Large intestine (tissue), 3 donors: ENCODE results near the gene TEX26. TPM values are rescaled to one million over a fixed set of nuclear protein-coding genes. Genes with fewer than 3 reads are reported as not detected.

Source experiments
- DNase-seq, 2 donors: peaks; one replicate each; pipeline versions ENCODE4 v3.0.0 to v3.0.0-alpha.2; 2013
- H3K27ac ChIP-seq: one replicate; pipeline ENCODE4 v1.5.1; 2013; ENCODE audit warnings: low read length
- H3K27me3 ChIP-seq: 2 replicates; pipeline ENCODE4 v1.6.1; 2013; ENCODE audit warnings: low read length; ENCODE audit not compliant: control insufficient read depth, insufficient read depth
- H3K36me3 ChIP-seq: 2 replicates; pipeline ENCODE4 v1.6.1; 2013; ENCODE audit warnings: low read length; ENCODE audit not compliant: control insufficient read depth, insufficient read depth
- H3K4me1 ChIP-seq: one replicate; pipeline ENCODE4 v1.6.1; 2013; ENCODE audit warnings: low read length; ENCODE audit not compliant: control insufficient read depth, insufficient read depth
- H3K4me3 ChIP-seq: one replicate; pipeline ENCODE4 v1.5.1; 2013; ENCODE audit warnings: low read length
- H3K9me3 ChIP-seq: one replicate; pipeline ENCODE4 v1.6.1; 2013; ENCODE audit warnings: mild to moderate bottlenecking, low read depth, low read length, moderate library complexity; ENCODE audit not compliant: control insufficient read depth
- WGBS: methylation state at CpG from one replicate; pipeline ENCODE4 v1.1.5; 2013; ENCODE audit warnings: low lambda C conversion rate; ENCODE audit not compliant: insufficient coverage; 5-methylcytosine and 5-hydroxymethylcytosine counted together
- polyA plus RNA-seq: library from polyadenylated mRNA; unstranded; fragments of 120-200 nt; gene quantifications from one replicate; pipeline ENCODE4 v1.2.1, GENCODE V29; 2013

TEX26 gene
- polyA plus RNA-seq, 1 donor, result 0.12 TPM

DNA sequence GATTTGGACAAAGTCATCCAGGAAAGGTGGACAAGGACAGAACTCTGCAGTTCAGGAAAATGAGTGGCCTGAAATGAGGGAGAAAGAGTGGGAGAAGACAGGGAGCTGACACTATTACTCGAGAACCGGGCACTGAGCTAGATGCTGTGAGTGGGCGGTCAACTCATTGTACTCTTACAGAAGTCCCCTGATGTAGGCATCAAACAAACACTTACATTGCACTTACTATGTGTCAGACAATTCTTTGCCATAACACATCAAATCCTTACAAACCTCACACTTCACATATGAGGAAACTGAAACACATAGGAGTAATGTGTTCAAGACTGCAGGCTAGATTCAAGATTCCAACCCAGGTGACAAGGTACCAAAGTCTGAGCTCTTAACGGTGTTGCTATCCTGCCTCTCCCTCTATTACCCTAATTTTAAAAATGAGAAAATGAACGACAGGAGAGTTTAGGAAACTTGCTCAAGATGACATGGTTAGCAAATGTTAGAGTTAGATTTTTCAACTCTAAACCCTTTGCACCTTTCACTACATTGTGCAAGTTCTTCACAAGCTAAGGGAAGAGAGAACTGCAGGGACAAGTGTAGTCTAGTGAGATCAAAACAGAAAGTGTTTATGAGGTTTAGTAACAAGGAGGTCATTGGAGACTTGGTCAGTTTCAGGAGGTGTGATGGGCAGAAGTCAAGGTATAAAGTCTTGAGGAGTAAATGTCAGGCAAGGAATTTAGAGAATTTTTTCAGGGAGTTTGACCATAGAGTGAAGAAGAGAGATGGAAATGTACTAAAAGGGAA is 31.3 kb upstream of the TEX26 start:
- Histone ChIP-seq H3K27me3 (peaks cover 46% of the 10 kb centered on the region), H3K36me3 (no peaks in the 10 kb centered on the region), H3K4me1 (no peaks in the 10 kb centered on the region), H3K4me3 (no peak overlapping the region), H3K27ac (no peak overlapping the region), H3K9me3 (no peaks in the 10 kb centered on the region)
- DNase-seq, result no peak
- WGBS, result 100% methylated on average over 1 of the region's 5 CpGs

GRCh38 chr13:30904043-30904442 is 28.4 kb upstream of the TEX26 start:
- Histone ChIP-seq H3K27ac (no peak overlapping the region), H3K36me3 (no peaks in the 10 kb centered on the region), H3K9me3 (no peaks in the 10 kb centered on the region), H3K27me3 (peaks cover 65% of the 10 kb centered on the region), H3K4me1 (no peaks in the 10 kb centered on the region), H3K4me3 (no peak overlapping the region)
- no CpG with 5 or more reads among the region's 1 CpG for WGBS
- no peak for DNase-seq

DNA sequence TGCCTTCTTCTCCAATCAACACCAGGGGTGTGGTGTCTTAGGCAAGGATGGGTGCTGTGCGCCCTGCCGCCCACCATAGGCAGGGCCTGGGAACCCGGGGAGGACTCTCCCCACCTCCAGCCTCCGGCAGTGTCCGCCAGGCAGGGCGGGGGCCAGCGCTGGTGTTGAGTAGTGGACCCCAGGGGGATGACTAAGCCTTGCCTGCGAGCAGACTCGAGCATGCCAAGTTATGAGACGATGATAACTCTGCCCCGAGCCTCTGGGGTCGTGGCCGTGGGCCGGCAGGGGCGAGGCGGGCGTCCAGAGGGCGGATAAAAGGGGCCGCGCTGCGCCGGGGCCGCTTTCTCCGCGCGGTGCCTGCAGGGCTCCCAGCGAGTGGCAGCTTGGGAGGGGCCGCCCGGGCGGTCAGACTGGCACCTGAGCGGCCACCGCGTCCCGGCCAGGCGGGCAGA is 26.5 kb upstream of the TEX26 start, which contains the start of gene MEDAG:
MEDAG (plus strand) TSS at position 340 of the 452 bp plus-strand sequence. CDS start 245 bp downstream, outside the sequence.
- no peak within 1 kb of the TSS for H3K4me3 ChIP-seq

DNA sequence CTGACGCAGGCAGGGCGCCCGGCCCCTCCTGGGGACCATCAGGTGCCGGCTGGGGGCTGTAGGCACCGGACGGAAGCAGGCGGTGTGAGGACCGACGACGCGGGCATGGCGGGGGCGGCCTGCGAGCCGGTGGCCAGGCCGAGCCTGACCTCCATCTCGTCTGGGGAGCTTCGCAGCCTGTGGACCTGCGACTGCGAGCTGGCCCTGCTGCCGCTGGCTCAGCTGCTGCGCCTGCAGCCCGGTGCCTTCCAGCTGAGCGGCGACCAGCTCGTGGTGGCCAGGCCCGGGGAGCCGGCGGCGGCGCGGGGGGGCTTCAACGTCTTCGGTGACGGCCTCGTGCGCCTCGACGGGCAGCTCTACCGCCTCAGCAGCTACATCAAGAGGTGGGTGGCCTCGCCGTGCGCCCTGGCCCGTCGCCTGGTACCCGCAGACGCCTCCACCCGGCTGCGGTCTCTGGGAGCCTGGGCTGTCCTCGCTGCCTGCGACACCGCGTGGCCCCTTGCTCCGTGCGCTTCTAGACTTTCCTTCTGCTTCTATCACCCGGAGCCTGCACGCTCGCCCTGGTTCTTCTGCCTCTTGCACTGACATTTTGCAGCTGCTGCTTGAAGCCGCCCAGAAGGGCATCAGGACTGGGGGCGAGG is 25.9 kb upstream of the TEX26 start:
- no peaks in the 10 kb centered on the region for H3K4me1 ChIP-seq
- H3K4me3 ChIP-seq, result no peak overlapping the region
- H3K9me3 ChIP-seq, result no peaks in the 10 kb centered on the region
- H3K27me3 ChIP-seq, result peaks cover 64% of the 10 kb centered on the region
- H3K27ac ChIP-seq, result no peak overlapping the region
- no peaks in the 10 kb centered on the region for H3K36me3 ChIP-seq
- peak in 1 of 2 donors; percentile 18 for DNase-seq
- WGBS, result no CpG with 5 or more reads among the region's 60 CpGs

More for the DNA sequence above, 26.5 kb upstream of the TEX26 start, which contains the start of gene MEDAG:
- Histone ChIP-seq H3K27ac (no peak within 1 kb of the TSS), H3K36me3 (no peaks in the 10 kb centered on the region), H3K27me3 (peaks cover 59% of the 10 kb centered on the region), H3K9me3 (no peaks in the 10 kb centered on the region), H3K4me1 (no peaks in the 10 kb centered on the region)
- peak in 1 of 2 donors; percentile 16 for DNase-seq
- no CpG with 5 or more reads among the region's 35 CpGs for WGBS

- no peak for DNase-seq
- 20% methylated on average over 1 of the region's 10 CpGs for WGBS
- Histone ChIP-seq H3K27ac (no peak overlapping the region), H3K9me3 (no peaks in the 10 kb centered on the region), H3K27me3 (peaks cover 64% of the 10 kb centered on the region), H3K4me1 (no peaks in the 10 kb centered on the region), H3K36me3 (no peaks in the 10 kb centered on the region), H3K4me3 (no peak overlapping the region)
Measured at GRCh38 chr13:30907121-30907861, 25.2 kb upstream of the TEX26 start.

DNA sequence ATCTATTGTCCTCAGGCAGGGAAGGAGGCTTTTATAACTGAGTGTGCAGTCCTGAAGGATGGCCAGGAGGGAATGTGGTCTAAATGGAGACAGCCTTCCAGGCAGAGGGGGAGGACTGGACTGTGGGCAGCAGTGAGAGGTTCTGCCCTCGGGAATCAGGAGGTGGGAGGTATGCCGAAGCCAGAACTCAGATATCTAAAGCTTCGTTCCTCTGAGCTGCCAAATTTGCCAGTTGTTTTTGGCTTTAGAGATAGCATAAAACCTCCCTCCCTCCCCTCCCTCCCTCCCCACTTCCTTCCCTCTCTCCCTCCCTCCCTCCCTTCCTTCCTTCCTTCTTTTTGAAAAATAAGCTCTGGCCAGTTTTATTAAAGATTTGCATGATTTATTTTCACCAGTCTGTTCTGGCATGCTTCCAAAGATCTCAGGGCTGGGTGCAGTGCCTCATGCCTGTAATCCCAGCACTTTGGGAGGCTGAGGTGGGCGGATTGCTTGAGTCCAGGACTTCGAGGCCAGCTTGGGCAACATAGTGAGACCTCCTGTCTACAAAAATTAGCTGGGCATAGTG is 24.0 kb upstream of the TEX26 start:
- Histone ChIP-seq H3K27ac (no peak overlapping the region), H3K36me3 (no peaks in the 10 kb centered on the region), H3K4me1 (no peaks in the 10 kb centered on the region), H3K4me3 (no peak overlapping the region), H3K9me3 (no peaks in the 10 kb centered on the region), H3K27me3 (peaks cover 61% of the 10 kb centered on the region)
- DNase-seq, result no peak
- no CpG with 5 or more reads among the region's 5 CpGs for WGBS

DNA sequence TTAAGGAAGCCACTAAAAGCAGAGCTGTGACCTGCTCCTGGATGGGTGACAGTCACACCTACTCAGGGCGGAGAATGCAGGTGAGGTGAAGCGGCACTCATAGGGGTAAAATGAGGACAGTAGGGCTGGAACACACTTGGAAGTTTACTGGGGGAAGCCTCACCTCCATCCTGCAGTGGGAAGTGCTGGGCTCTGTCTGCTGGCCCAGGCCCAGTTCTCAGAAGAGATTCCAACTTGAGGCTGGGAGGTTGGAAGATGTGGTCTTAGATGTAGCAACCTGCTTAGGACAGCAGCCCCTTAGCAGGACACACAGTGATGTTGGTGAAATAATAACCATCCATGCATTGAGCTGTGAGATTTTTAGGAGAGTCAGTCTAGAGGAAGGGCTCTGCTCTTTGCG is 21.8 kb upstream of the TEX26 start:
- Histone ChIP-seq H3K36me3 (no peaks in the 10 kb centered on the region), H3K27me3 (peaks cover 43% of the 10 kb centered on the region), H3K4me3 (no peak overlapping the region), H3K9me3 (no peaks in the 10 kb centered on the region), H3K4me1 (no peaks in the 10 kb centered on the region), H3K27ac (no peak overlapping the region)
- no CpG with 5 or more reads among the region's 3 CpGs for WGBS
- DNase-seq, result no peak

GRCh38 chr13:30915691-30916541 is 16.5 kb upstream of the TEX26 start:
- H3K27ac ChIP-seq, result no peak overlapping the region

DNA sequence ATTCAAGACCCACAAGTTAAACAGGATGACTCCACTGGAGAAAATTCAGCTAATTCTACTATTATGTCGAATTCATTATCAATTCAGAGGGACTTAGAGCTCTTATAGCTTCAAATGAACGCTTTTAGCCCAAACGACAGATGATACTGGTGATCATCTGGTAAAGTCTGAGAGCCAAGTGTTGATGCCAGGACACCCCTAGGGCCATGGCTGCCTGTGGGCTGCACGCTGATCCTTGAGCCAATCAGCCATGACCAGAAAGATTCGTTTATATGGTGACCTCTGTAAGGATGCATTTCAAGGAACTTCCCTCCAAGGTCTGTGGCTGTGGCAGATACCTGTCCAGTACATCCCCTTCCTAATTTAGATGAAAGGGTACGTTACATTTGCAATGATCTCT is 15.5 kb upstream of the TEX26 start:
- no peak overlapping the region for H3K27ac ChIP-seq
- WGBS, result 100% methylated on average over 1 of the region's 6 CpGs
- H3K9me3 ChIP-seq, result no peaks in the 10 kb centered on the region
- no peaks in the 10 kb centered on the region for H3K4me1 ChIP-seq
- peaks cover 15% of the 10 kb centered on the region for H3K27me3 ChIP-seq
- DNase-seq, result no peak
- no peaks in the 10 kb centered on the region for H3K36me3 ChIP-seq
- H3K4me3 ChIP-seq, result no peak overlapping the region

More at GRCh38 chr13:30915691-30916541, 16.5 kb upstream of the TEX26 start:
- Histone ChIP-seq H3K4me1 (no peaks in the 10 kb centered on the region), H3K36me3 (no peaks in the 10 kb centered on the region), H3K9me3 (no peaks in the 10 kb centered on the region), H3K27me3 (peaks cover 20% of the 10 kb centered on the region), H3K4me3 (no peak overlapping the region)
- no peak for DNase-seq
- WGBS, result no CpG with 5 or more reads among the region's 19 CpGs
